ENCODE results near the gene LGR4.

Gene LGR4

GRCh38 chr11:27397624-27398399 lies 74.8 kb downstream of the LGR4 start:
- no peak for DNase-seq

GRCh38 chr11:27396259-27396839 lies 76.2 kb downstream of the LGR4 start:
- DNase-seq: no peak

- DNase-seq: peak; percentile 36 to 78
Measured at GRCh38 chr11:27395556-27396258, 76.9 kb downstream of the LGR4 start.

GRCh38 chr11:27394781-27395228 lies 77.8 kb downstream of the LGR4 start:
- no peak for DNase-seq

GRCh38 chr11:27392278-27393114 lies 80.1 kb downstream of the LGR4 start:
- no peak for DNase-seq

GRCh38 chr11:27391331-27392015 lies 81.1 kb downstream of the LGR4 start:
- no peak for DNase-seq

GRCh38 chr11:27390318-27391295 lies 82.0 kb downstream of the LGR4 start:
- DNase-seq: no peak

GRCh38 chr11:27388869-27389268 lies 83.7 kb downstream of the LGR4 start:
- DNase-seq: no peak

GRCh38 chr11:27388001-27388400 lies 84.6 kb downstream of the LGR4 start:
- no peak for DNase-seq

- DNase-seq: no peak
Measured at GRCh38 chr11:27387362-27387761, 85.2 kb downstream of the LGR4 start.

GRCh38 chr11:27386181-27386845 lies 86.3 kb downstream of the LGR4 start:
- DNase-seq: no peak

GRCh38 chr11:27385245-27385644 lies 87.3 kb downstream of the LGR4 start:
- no peak for DNase-seq

- DNase-seq: no peak
Measured at GRCh38 chr11:27384227-27384626, 88.4 kb downstream of the LGR4 start.

GRCh38 chr11:27383645-27384044 lies 88.9 kb downstream of the LGR4 start:
- DNase-seq: no peak

- DNase-seq: no peak
Measured at GRCh38 chr11:27381238-27381666, 91.3 kb downstream of the LGR4 start.

- DNase-seq: no peak
Measured at GRCh38 chr11:27380771-27381170, 91.8 kb downstream of the LGR4 start.

GRCh38 chr11:27379449-27379848 lies 93.1 kb downstream of the LGR4 start:
- no peak for DNase-seq

GRCh38 chr11:27375370-27375769 lies 97.2 kb downstream of the LGR4 start:
- DNase-seq: no peak

- no peak for DNase-seq
Measured at GRCh38 chr11:27373856-27374602, 98.6 kb downstream of the LGR4 start.

GRCh38 chr11:27373392-27373791 lies 99.2 kb downstream of the LGR4 start:
- DNase-seq: no peak

Data from NCI-H2081 (cell line).